Fibroblast of mammary gland (primary cell): ENCODE measurements around the gene KCNQ1.
A peak's percentile ranks its signal among the peaks of the same experiment; 100 is the strongest.

ENCODE experiments used
- DNase-seq: peaks from one replicate; pipeline ENCODE4 v3.0.0-alpha.2; 2010; ENCODE audit warnings: low read depth
- H3K4me3 ChIP-seq: 2 replicates; pipeline ENCODE4 v1.5.1; 2011; ENCODE audit warnings: low read depth, mild to moderate bottlenecking, low read length, moderate library complexity; ENCODE audit not compliant: control insufficient read depth
- TF ChIP-seq, protein P1 (sequence below): conservative IDR thresholded peaks from 2 replicates; pipeline ENCODE4 v1.5.1; 2011; ENCODE audit warnings: low read depth, low read length, inconsistent platforms; ENCODE audit not compliant: control insufficient read depth, insufficient read depth

The KCNQ1 gene

DNA sequence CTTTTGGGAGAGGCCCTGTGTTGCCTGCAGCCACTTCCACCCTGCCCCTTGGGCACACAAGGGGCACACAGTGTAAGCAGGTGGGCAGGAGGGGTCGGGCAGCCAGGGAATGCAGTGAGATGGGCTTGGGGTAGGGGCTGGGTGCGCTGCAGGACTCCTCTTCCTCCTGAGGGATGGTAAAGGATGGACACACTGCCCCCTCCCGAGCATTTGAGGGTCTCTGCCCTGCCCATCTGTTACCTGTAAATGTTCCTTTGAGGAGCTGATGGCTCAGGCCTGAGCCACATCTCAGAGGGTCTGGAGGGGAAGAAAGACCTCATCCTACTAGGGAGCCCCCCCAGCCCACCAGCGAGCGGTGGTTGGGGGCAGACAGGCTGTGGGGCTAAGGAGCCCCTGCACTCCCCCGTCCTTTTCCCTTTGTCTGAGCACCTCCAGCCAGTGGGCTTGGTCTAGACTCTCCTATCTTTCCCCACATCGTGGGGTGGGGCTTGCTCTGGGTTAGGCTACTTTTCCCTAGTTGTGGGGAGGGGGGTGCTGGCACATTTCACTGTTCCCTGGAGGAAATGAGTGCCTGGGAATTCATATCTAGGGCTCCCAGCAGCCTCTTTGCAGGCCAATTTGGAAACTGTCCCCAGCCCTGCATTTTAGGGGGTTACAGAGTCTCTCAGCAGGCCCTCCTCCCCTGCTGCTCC is 46.0 kb upstream of the KCNQ1 start:
- DNase-seq = no peak
- TF ChIP-seq, protein P1, sequence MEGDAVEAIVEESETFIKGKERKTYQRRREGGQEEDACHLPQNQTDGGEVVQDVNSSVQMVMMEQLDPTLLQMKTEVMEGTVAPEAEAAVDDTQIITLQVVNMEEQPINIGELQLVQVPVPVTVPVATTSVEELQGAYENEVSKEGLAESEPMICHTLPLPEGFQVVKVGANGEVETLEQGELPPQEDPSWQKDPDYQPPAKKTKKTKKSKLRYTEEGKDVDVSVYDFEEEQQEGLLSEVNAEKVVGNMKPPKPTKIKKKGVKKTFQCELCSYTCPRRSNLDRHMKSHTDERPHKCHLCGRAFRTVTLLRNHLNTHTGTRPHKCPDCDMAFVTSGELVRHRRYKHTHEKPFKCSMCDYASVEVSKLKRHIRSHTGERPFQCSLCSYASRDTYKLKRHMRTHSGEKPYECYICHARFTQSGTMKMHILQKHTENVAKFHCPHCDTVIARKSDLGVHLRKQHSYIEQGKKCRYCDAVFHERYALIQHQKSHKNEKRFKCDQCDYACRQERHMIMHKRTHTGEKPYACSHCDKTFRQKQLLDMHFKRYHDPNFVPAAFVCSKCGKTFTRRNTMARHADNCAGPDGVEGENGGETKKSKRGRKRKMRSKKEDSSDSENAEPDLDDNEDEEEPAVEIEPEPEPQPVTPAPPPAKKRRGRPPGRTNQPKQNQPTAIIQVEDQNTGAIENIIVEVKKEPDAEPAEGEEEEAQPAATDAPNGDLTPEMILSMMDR = peak; percentile 11
- no peak overlapping the region for H3K4me3 ChIP-seq

DNA sequence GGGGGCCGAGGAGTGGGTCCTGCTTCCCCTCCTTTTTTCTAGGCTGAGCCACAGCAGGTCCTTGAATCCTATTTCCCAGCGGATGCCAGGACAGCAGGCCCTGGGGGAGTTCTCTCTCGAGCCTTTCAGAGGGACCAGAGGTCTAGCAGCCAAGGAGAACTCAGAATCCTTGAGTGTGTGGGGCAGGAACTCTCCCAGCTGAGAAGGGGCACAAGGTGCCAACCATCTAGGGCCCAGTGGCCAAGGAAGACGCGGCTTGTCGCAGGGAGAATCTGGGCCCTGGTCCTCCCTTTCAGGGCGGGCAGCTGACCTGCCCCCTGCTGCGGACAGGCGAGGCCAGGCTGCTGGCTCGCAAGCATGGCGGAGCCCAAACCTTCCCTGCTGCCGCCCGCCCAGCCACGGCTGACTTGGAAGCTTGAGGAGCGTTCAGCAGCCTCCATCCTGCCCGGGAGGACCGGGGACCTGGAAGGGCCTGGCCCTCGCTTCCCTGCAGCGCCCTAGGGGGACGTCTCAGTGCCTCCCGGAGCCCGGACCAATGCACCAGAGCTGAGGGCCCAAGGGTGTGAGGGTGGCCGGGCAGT is 45.2 kb upstream of the KCNQ1 start:
- peak; percentile 36 for DNase-seq
- TF ChIP-seq, protein P1 = no peak
- peak overlapping the region; percentile 58 for H3K4me3 ChIP-seq

DNA sequence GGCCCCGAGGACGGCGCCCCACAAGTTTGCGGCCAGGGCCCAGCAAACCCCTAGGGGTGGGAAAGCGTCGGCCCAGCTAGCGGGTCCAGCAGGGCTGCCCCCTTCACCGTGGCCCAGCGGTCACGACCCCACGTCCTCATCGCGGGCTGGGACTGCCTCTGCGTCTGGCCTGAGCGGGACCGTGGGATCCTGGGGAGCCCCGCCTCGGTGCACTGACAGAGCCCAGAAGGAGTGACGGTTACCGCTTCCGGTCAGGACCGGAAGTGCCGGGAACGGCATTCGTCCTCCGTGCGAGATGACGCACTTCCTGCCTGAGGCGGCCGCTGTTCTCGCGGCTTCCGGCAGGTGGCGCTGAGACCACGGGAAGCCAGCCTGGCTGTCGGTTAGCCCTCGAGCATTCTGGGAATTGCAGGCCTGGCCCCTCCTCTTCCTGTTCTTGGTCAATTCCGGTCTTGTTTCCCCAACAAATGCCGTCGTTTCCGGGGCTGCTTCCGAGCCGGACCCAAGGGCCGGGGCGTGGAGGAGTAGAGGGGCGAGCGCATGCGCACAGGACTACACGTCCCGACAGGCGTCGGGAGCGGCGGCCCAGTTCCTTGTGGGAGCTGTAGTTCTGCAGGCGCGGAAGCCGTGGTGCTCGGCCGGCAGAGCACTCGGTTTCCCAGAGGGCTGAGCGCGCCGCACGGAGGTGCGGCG is 44.6 kb upstream of the KCNQ1 start, which contains the start of gene TSSC4:
TSS of gene TSSC4 (plus strand) at position 682 of the 693 bp plus-strand sequence. CDS start 1,884 bp downstream, outside the sequence.
- DNase-seq = peak; percentile 100
- H3K4me3 ChIP-seq = peak within 1 kb of the TSS; percentile 99
- TF ChIP-seq, protein P1 = peak; percentile 91

DNA sequence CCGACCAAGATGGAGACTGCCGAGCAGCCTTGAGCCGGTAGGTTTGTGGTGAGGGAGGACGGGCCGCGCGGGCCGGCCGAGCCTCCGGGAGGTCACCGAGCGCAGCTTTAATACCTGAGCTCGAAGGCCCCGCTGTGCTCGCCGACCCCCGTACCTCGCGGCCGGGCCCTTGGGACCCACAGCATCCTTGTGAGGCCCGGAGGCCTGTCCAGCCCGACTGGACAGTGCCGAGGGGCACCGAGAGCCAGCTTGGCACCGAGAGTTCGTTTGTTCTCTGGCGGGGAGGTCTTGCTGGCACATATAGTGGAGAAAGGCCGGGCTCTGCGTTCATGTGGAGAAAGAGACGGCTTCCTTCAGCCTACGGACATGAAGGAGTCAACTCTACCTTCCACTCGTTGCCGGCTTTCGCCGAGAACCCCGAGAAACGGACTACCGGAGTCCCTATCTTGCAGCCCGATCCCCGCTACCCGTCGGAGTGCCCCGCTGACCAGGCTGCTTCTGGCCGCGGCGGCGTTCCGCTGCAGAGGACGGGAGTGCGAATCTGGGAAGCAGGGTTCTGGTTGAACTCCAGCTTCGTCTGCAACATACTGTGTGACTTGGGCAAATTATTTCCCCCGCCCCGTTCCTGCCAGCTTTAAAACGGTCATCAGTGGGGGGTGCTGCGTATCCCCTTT is 43.9 kb upstream of the KCNQ1 start:
- TF ChIP-seq, protein P1 = no peak

DNA sequence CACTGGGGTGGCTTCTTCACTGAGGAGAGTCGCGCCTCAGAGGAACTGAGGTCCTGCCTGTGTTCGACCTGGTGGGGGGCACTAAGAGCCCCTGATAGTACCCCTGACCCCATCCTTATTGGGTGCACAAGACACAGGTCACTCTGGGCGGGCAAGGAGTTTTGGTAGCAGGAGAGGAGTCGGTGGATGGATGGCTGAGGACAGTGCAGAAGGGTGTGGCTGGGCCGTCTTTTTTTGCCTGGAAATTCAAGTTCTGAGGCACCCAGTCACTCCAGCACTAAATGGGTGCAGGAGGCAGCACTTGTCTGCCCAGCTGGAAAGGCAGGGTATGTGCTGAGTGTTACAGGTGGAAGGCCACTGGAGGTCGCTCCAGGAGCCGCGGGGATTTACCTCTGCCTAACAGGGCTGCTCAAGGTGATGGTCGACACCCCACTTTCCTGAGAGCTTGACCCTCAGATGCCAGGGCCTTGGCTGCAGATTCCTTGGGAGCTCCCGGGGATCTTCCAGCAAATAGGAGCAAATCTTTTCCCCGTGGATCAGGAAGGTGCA is 43.3 kb upstream of the KCNQ1 start:
- TF ChIP-seq, protein P1 = peak; percentile 4
- H3K4me3 ChIP-seq = peak overlapping the region; percentile 99
- no peak for DNase-seq

More for the DNA sequence above, 43.9 kb upstream of the KCNQ1 start:
- H3K4me3 ChIP-seq = peak overlapping the region; percentile 99
- DNase-seq = no peak

DNA sequence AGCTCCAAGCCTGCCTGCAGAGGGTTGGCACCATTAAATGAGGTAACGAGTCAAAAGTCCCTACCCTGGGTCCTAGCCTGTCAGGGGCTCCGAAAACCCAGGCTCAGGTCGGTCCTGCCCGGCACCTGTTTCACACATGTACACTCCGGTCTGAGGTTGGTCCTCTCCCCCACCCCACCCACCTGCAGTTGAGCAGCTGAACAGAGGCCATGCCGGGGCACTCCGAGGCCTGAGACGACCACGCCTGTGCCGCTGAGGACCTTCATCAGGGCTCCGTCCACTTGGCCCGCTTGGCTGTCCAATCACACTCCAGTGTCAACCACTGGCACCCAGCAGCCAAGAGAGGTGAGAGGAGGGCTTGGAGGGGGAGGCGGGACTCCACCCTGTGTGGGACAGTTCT is 42.7 kb upstream of the KCNQ1 start:
- DNase-seq = no peak
- peak overlapping the region; percentile 99 for H3K4me3 ChIP-seq
- TF ChIP-seq, protein P1 = no peak
